ENCODE measurements around the gene RBM4. TPM values are rescaled to one million over a fixed set of nuclear protein-coding genes. Genes with fewer than 3 reads are reported as not detected.

Gene RBM4
- total and polyA plus RNA-seq, 9 of the 15 experiments (the other 6 are each of a cell fraction or from before 2014, with no cell fraction given), result 81.6 to 233 (median 122) TPM

GRCh38 chr11:66592457-66593302 lies 45.8 kb upstream of the RBM4 start, which contains the start of the genes CCDC87 and CCS (continued):
- TF ChIP-seq HDAC1 (IDR thresholded peaks at IDR 0.05), result peak in 1 of 2 experiments; percentile 83; a peak in 2 of 4 replicates
- no peak for TF ChIP-seq SIN3B (IDR thresholded peaks at IDR 0.05; ENCODE audit: low read depth)
- peak; percentile 73; the same call in 1 of the 2 replicates for TF ChIP-seq CREB3L1 (IDR thresholded peaks at IDR 0.05; ENCODE audit: borderline replicate concordance, low read depth)
- TF ChIP-seq RBM22 (IDR thresholded peaks at IDR 0.05; ENCODE audit: low read depth, low read length, poor library complexity, severe bottlenecking), result peak; percentile 42
- no peak for TF ChIP-seq MCM7 (IDR thresholded peaks at IDR 0.05)
- TF ChIP-seq ZNF280B (CRISPR knock-in tag; IDR thresholded peaks at IDR 0.05), result no peak
- no peak for TF ChIP-seq ZNF707 (CRISPR knock-in tag; conservative IDR thresholded peaks at IDR 0.05)
- TF ChIP-seq MEIS2 (IDR thresholded peaks at IDR 0.05; ENCODE audit: partially characterized antibody), result peak; percentile 90
- TF ChIP-seq PATZ1 (CRISPR knock-in tag; IDR thresholded peaks at IDR 0.05; ENCODE audit: borderline replicate concordance), result no peak
- TF ChIP-seq RCOR1 (IDR thresholded peaks at IDR 0.05; ENCODE audit: borderline replicate concordance in 1 of 2, low read depth in 2 of 2, low read length in 2 of 2), result peak in 1 of 2 experiments; percentile 56; a peak in 1 of 4 replicates
- TF ChIP-seq E2F1 (CRISPR knock-in tag; IDR thresholded peaks at IDR 0.05), result no peak
- TF ChIP-seq CBX3 (IDR thresholded peaks at IDR 0.05; ENCODE audit: borderline replicate concordance in 1 of 2, low read length in 2 of 2), result peak in 1 of 2 experiments; percentile 80; a peak in 1 of 3 replicates
- TF ChIP-seq HINFP (tag; conservative IDR thresholded peaks at IDR 0.05; ENCODE audit: low read depth), result peak; percentile 84
- TF ChIP-seq ZBTB12 (CRISPR knock-in tag; IDR thresholded peaks at IDR 0.05), result peak; percentile 36; the same call in 1 of the 2 replicates
- TF ChIP-seq RNF2 (IDR thresholded peaks at IDR 0.05), result peak; percentile 40; the same call in 1 of the 2 replicates
- no peak for TF ChIP-seq CAMTA2 (CRISPR knock-in tag; conservative IDR thresholded peaks at IDR 0.05)
- peak; percentile 66; the same call in 1 of the 2 replicates for TF ChIP-seq KLF16 (IDR thresholded peaks at IDR 0.05)
